ENCODE measurements around the gene SLC43A1.

Gene SLC43A1

DNA sequence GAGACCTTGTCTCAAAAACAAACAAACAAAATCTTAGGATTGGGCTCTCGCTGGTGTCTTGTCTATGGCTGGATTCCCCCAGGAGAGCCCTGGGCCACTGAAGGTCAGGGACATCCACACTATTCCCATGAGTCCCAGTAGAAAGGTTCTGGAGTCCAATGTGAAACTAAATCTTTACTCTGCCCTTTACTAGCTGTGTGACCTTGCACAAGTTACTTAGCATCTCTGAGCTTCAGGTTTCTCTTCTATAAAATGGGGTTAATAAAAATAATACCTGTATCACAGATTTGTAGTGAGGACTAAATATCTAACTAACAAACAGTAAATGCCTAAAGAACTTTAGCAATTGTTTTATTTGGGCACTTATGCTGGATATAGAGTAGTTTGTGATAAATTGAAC lies 9.0 kb downstream of the SLC43A1 start:
- no peak for DNase-seq (ENCODE audit: low read depth)
- Histone ChIP-seq H3K9ac (ENCODE audit: low read length) (no peak overlapping the region), H3K27me3 (replicated peaks; ENCODE audit: control insufficient read depth, insufficient read depth, low read length) (no peaks in the 10 kb centered on the region), H3K4me1 (ENCODE audit: control insufficient read depth, insufficient read depth, low read length) (peaks cover 8% of the 10 kb centered on the region), H3K36me3 (ENCODE audit: control insufficient read depth, insufficient read depth, low read length, severe bottlenecking) (no peaks in the 10 kb centered on the region), H3K4me3 (ENCODE audit: low read length) (no peak overlapping the region), H3K9me3 (ENCODE audit: control insufficient read depth, low read length) (no peaks in the 10 kb centered on the region)

DNA sequence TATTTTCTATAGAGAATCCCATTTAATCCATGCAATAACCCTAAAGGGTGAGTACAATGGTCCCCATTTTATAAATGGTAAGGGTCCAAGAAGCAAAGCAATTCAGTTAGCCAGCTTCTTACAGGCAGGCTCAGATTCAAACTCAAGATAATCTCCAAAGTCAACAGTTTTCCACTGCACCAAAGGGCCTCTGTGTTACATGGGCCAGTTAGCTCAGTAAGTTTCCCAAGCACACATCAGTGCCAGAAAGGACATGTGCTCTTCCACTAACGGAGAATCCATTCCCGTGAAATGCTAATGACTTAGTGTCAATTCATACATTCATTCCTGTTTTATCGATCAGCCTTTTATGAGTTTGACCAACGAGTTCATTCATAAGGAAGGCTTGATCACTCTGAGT lies 11.0 kb downstream of the SLC43A1 start:
- Histone ChIP-seq H3K27me3 (replicated peaks; ENCODE audit: control insufficient read depth, insufficient read depth, low read length) (no peaks in the 10 kb centered on the region), H3K4me1 (ENCODE audit: control insufficient read depth, insufficient read depth, low read length) (peaks cover 17% of the 10 kb centered on the region), H3K9ac (ENCODE audit: low read length) (no peak overlapping the region), H3K36me3 (ENCODE audit: control insufficient read depth, insufficient read depth, low read length, severe bottlenecking) (no peaks in the 10 kb centered on the region), H3K9me3 (ENCODE audit: control insufficient read depth, low read length) (no peaks in the 10 kb centered on the region), H3K4me3 (ENCODE audit: low read length) (no peak overlapping the region)
- DNase-seq (ENCODE audit: low read depth) = no peak

DNA sequence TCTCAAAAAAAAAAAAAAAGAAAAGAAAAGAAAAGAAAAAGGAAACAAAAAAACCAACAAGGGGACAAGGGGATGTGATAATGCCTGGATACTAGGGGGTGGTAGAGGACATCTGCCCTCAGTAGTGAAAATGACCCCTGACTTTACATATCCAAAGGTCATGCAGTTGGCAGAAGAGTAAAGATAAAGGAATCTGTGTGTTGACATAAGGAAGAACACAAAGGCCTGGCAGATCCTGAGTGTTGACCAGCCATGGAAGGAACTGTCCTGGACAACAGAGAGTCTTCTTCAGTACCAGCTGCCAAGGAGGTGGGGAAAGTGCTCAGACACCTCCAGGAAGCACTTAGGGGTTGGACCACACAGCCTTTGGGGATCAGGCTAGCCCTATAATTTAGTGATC lies 12.6 kb downstream of the SLC43A1 start:
- Histone ChIP-seq H3K9me3 (ENCODE audit: control insufficient read depth, low read length) (no peaks in the 10 kb centered on the region), H3K4me3 (ENCODE audit: low read length) (no peak overlapping the region), H3K9ac (ENCODE audit: low read length) (no peak overlapping the region), H3K27me3 (replicated peaks; ENCODE audit: control insufficient read depth, insufficient read depth, low read length) (no peaks in the 10 kb centered on the region), H3K4me1 (ENCODE audit: control insufficient read depth, insufficient read depth, low read length) (peaks cover 27% of the 10 kb centered on the region), H3K36me3 (ENCODE audit: control insufficient read depth, insufficient read depth, low read length, severe bottlenecking) (no peaks in the 10 kb centered on the region)
- no peak for DNase-seq (ENCODE audit: low read depth)

DNA sequence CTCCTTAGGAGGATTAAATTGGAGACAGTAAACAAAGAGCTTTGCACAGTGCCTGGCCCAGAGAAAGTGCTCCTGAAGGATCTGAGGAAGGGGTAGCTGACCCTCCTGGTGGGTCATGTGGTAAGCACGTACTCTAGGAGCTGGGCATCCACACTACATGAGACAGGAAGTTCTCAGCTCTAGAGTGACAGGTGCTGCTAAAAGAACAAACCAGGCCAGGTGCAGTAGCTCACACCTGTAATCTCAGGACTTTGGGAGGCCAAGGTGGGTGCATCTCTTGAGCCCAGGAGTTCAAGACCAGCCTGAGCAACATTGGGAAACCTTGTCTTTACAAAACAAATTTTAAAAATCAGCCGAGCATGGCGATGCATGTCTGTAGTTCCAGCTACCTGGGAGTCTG lies 13.1 kb downstream of the SLC43A1 start:
- no peaks in the 10 kb centered on the region for H3K27me3 ChIP-seq (replicated peaks; ENCODE audit: control insufficient read depth, insufficient read depth, low read length)
- peaks cover 27% of the 10 kb centered on the region for H3K4me1 ChIP-seq (ENCODE audit: control insufficient read depth, insufficient read depth, low read length)
- H3K9ac ChIP-seq (ENCODE audit: low read length) = no peak overlapping the region
- no peaks in the 10 kb centered on the region for H3K36me3 ChIP-seq (ENCODE audit: control insufficient read depth, insufficient read depth, low read length, severe bottlenecking)
- H3K9me3 ChIP-seq (ENCODE audit: control insufficient read depth, low read length) = no peaks in the 10 kb centered on the region
- no peak for DNase-seq (ENCODE audit: low read depth)
- no peak overlapping the region for H3K4me3 ChIP-seq (ENCODE audit: low read length)

DNA sequence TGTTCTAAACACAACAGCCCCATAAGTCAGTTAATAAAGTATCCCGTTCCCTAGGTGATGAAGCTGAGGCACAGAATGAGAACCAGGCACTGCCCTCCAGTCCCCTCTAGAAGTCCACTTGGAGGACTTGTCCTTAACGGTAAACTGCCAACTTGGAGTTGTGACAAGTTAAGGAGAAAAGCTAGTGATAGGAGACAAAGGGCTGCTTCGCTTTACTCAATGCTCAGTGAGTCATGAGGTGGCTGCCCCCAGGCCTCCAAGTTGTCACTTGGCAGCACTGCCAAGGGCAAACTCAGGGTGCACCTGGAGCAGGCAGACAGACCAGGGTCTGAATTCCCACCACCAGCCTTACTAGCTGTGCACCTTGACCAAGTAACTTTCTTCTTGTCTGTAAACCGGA lies 13.5 kb downstream of the SLC43A1 start:
- H3K27me3 ChIP-seq (replicated peaks; ENCODE audit: control insufficient read depth, insufficient read depth, low read length) = no peaks in the 10 kb centered on the region
- no peak for DNase-seq (ENCODE audit: low read depth)
- H3K36me3 ChIP-seq (ENCODE audit: control insufficient read depth, insufficient read depth, low read length, severe bottlenecking) = no peaks in the 10 kb centered on the region
- no peaks in the 10 kb centered on the region for H3K9me3 ChIP-seq (ENCODE audit: control insufficient read depth, low read length)
- peaks cover 27% of the 10 kb centered on the region for H3K4me1 ChIP-seq (ENCODE audit: control insufficient read depth, insufficient read depth, low read length)
- no peak overlapping the region for H3K4me3 ChIP-seq (ENCODE audit: low read length)
- no peak overlapping the region for H3K9ac ChIP-seq (ENCODE audit: low read length)

DNA sequence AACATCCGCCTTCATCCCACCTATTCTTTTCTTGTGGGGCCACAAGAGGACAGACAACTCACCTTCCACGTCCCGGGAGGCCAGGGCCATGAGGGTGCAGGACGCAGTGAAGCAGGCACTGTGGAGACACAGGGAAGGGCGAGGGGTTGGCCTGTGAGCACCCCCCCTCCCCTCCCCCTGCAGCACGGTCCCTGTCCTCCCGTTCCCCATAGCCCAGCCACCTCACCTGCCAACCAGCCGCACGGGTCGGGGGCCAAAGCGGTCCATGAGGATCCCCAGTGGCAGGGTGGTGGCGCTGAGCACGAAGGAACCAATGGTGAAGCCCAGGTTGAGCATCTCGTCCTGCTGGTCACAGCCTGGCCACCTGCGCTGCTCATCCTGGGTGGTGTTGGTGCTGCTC lies 14.6 kb downstream of the SLC43A1 start:
- H3K27me3 ChIP-seq (replicated peaks; ENCODE audit: control insufficient read depth, insufficient read depth, low read length) = no peaks in the 10 kb centered on the region
- no peaks in the 10 kb centered on the region for H3K9me3 ChIP-seq (ENCODE audit: control insufficient read depth, low read length)
- H3K36me3 ChIP-seq (ENCODE audit: control insufficient read depth, insufficient read depth, low read length, severe bottlenecking) = no peaks in the 10 kb centered on the region
- H3K9ac ChIP-seq (ENCODE audit: low read length) = no peak overlapping the region
- H3K4me3 ChIP-seq (ENCODE audit: low read length) = no peak overlapping the region
- H3K4me1 ChIP-seq (ENCODE audit: control insufficient read depth, insufficient read depth, low read length) = peaks cover 27% of the 10 kb centered on the region
- DNase-seq (ENCODE audit: low read depth) = no peak

DNA sequence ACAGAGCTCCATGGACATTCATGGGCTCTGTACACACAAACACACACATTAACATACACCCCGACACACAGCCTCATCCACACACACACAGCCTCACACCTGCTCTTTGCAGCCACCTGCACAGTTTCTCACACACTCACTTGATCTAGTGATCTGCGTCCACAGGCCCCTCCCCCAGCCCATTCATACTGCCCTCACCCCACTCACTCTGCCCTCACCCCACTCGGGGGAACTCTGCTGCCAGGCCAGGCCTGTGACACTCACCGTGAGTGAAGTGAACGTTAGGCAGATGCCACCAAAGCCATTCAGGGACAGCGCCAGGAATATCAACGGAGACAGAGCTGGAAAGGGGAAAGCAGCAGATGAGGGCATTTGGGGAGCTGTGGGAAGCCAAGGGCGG lies 15.0 kb downstream of the SLC43A1 start:
- Histone ChIP-seq H3K9ac (ENCODE audit: low read length) (no peak overlapping the region), H3K27me3 (replicated peaks; ENCODE audit: control insufficient read depth, insufficient read depth, low read length) (no peaks in the 10 kb centered on the region)

DNA sequence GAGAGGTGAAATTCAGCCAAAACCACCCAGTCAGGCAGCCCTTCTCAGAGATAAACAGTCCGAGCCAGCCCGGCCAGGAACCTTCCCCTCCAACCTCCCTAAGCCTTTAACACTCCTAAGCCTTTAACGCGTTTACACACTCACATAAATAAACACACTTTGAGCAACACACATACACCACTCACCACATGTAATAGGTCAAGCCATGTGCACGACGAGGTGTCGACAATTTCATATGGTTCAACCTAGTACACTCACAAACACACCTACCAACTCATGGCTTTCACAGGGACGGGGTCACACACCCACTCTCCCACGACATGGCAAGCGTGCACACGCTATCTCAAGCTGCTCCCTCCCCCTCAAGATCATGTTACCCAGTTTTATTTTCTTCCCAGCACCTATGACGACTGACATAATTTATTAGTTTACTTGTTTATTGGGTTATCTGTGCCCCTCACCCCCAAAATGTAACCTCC lies 15.5 kb downstream of the SLC43A1 start:
- H3K4me3 ChIP-seq (ENCODE audit: low read length) = peak overlapping the region; percentile 75
- peaks cover 27% of the 10 kb centered on the region for H3K4me1 ChIP-seq (ENCODE audit: control insufficient read depth, insufficient read depth, low read length)
- H3K9me3 ChIP-seq (ENCODE audit: control insufficient read depth, low read length) = no peaks in the 10 kb centered on the region
- DNase-seq (ENCODE audit: low read depth) = no peak
- H3K36me3 ChIP-seq (ENCODE audit: control insufficient read depth, insufficient read depth, low read length, severe bottlenecking) = no peaks in the 10 kb centered on the region
- H3K27me3 ChIP-seq (replicated peaks; ENCODE audit: control insufficient read depth, insufficient read depth, low read length) = no peaks in the 10 kb centered on the region
- H3K9ac ChIP-seq (ENCODE audit: low read length) = peak overlapping the region; percentile 78

More for the DNA sequence above, 15.0 kb downstream of the SLC43A1 start:
- peaks cover 27% of the 10 kb centered on the region for H3K4me1 ChIP-seq (ENCODE audit: control insufficient read depth, insufficient read depth, low read length)
- no peaks in the 10 kb centered on the region for H3K36me3 ChIP-seq (ENCODE audit: control insufficient read depth, insufficient read depth, low read length, severe bottlenecking)
- no peak for DNase-seq (ENCODE audit: low read depth)
- no peak overlapping the region for H3K4me3 ChIP-seq (ENCODE audit: low read length)
- no peaks in the 10 kb centered on the region for H3K9me3 ChIP-seq (ENCODE audit: control insufficient read depth, low read length)

DNA sequence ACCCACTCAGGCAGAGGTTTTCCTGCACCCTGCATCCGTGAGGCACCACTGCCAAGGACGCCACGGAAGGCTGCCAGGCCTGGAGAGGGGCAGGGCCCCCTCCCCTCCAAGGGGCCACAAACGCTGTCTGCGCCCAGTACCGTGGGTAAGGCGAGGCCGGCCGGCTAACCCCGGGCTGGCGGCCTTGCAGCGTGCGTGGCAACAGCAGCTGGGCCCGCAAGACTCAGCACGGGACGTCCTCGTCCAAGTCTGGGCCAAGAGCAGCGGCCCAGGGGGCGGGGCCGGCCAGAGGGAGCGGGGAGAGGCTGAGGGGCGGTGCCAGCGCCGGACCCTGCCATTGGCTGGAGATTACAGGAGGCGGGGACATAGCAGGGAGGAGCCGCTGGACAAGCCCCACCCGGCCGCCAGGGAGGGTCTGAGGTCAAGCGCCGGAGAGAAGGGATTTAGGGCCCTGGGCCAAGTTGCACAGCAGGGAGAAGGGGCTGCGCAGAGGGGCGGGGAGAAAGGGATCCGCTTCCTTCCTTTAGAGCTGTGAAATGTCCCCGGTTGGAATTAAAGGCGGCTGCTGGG lies 16.0 kb downstream of the SLC43A1 start:
- H3K4me3 ChIP-seq (ENCODE audit: low read length) = peak overlapping the region; percentile 75
- peaks cover 28% of the 10 kb centered on the region for H3K4me1 ChIP-seq (ENCODE audit: control insufficient read depth, insufficient read depth, low read length)

DNA sequence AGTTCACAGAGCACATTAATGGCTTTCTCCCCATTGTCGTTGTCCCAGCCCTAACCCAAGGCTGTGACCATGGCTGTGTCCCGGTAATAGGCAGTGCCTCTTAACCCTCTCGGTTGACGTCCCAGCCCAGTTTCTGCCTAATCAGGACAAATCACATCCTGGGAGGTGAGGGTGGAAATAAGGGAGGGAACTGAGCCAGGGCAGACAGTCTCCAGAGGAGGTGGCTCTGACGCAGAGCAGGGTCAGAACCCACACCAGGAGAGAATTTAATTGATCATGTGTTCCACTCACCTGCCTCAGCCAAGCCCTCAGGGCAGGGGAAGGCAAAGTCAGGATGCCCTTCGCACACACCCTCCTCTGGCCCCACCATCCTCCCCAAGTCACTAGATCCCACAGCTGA lies 17.0 kb downstream of the SLC43A1 start:
- Histone ChIP-seq H3K4me1 (ENCODE audit: control insufficient read depth, insufficient read depth, low read length) (peaks cover 35% of the 10 kb centered on the region), H3K27me3 (replicated peaks; ENCODE audit: control insufficient read depth, insufficient read depth, low read length) (no peaks in the 10 kb centered on the region), H3K9me3 (ENCODE audit: control insufficient read depth, low read length) (no peaks in the 10 kb centered on the region), H3K4me3 (ENCODE audit: low read length) (no peak overlapping the region), H3K36me3 (ENCODE audit: control insufficient read depth, insufficient read depth, low read length, severe bottlenecking) (no peaks in the 10 kb centered on the region), H3K9ac (ENCODE audit: low read length) (no peak overlapping the region)
- no peak for DNase-seq (ENCODE audit: low read depth)

More for the DNA sequence above, 16.0 kb downstream of the SLC43A1 start:
- DNase-seq (ENCODE audit: low read depth) = peak; percentile 98
- Histone ChIP-seq H3K9me3 (ENCODE audit: control insufficient read depth, low read length) (no peaks in the 10 kb centered on the region), H3K36me3 (ENCODE audit: control insufficient read depth, insufficient read depth, low read length, severe bottlenecking) (no peaks in the 10 kb centered on the region), H3K9ac (ENCODE audit: low read length) (peak overlapping the region; percentile 78), H3K27me3 (replicated peaks; ENCODE audit: control insufficient read depth, insufficient read depth, low read length) (no peaks in the 10 kb centered on the region)

DNA sequence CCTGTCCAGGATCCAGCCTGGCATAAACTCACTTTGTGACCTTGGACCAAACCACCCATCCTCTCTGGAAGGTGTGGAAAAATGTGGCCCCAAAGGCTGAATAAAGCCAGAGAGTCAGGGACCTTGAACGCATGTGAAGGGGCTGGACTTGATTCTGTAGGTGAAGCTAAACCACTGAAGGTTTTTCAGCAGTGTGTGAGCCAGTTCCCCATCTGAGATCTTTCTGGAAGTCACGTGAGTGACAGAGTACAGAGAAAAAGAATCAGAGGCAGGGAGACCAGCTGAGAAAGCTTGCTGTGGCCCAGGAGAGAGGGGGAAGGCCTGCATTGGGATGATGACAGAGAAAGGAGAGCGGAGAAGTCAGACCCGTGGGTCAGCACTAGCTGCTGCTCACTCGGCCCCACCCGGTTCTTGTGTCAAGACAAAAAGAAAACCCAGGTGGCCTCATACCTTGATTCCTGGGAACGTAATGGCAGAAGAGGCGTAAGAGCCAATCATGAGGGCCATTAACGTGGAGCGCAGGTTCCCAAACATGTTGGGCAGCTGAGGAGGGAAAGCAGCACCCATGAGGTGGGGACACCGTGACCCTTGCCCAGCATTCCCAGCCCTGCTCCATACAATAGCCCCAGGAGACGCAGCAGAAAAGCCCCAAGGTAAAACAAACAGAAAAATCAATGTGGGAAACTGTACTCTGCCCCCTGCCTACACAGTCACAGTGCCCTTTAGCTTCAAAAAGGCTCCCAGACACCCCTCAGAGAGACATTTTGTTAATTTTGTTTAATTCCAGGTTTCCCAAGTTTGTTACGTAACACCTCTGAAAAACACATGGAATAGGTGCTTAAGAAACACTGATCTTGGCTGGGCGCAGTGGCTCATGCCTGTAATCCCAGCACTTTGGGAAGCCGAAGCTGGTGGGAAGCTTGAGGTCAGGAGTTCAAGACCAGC lies 17.9 kb downstream of the SLC43A1 start:
- DNase-seq (ENCODE audit: low read depth) = no peak
- H3K9ac ChIP-seq (ENCODE audit: low read length) = no peak overlapping the region

More for the DNA sequence above, 17.9 kb downstream of the SLC43A1 start:
- H3K36me3 ChIP-seq (ENCODE audit: control insufficient read depth, insufficient read depth, low read length, severe bottlenecking) = no peaks in the 10 kb centered on the region
- no peaks in the 10 kb centered on the region for H3K9me3 ChIP-seq (ENCODE audit: control insufficient read depth, low read length)
- no peak overlapping the region for H3K4me3 ChIP-seq (ENCODE audit: low read length)
- H3K27me3 ChIP-seq (replicated peaks; ENCODE audit: control insufficient read depth, insufficient read depth, low read length) = no peaks in the 10 kb centered on the region
- H3K4me1 ChIP-seq (ENCODE audit: control insufficient read depth, insufficient read depth, low read length) = peaks cover 35% of the 10 kb centered on the region
